ENCODE results near the gene TMEM201.
A peak's percentile ranks its signal among the peaks of the same experiment; 100 is the strongest.

TMEM201 gene

GRCh38 chr1:9651565-9652378, 63.1 kb downstream of the TMEM201 start, which contains the start of gene PIK3CD:
Gene PIK3CD (plus strand): TSS chr1:9651731. CDS start chr1:9710456, 58,725 bp downstream.
- H3K27me3 Mint-ChIP-seq (ENCODE audit: low read depth): peaks cover 77% of the 10 kb centered on the region
- H3K9me3 Mint-ChIP-seq: no peaks in the 10 kb centered on the region
- H3K36me3 Mint-ChIP-seq (ENCODE audit: low read depth): no peaks in the 10 kb centered on the region
- peak within 1 kb of the TSS; percentile 84 to 89 (median 88) for H3K4me3 Mint-ChIP-seq
- H3K27ac Mint-ChIP-seq: no peak within 1 kb of the TSS
- TF ChIP-seq CTCF (IDR thresholded peaks at IDR 0.05; ENCODE audit: unreplicated experiment in 3 of 3): no peak
- peaks cover 13% of the 10 kb centered on the region for H3K4me1 Mint-ChIP-seq

- no peaks in the 10 kb centered on the region for H3K9me3 Mint-ChIP-seq
Measured at GRCh38 chr1:9652379-9653209, 63.9 kb downstream of the TMEM201 start.

GRCh38 chr1:9653210-9653490, 64.4 kb downstream of the TMEM201 start:
- no peak overlapping the region for H3K27ac Mint-ChIP-seq
- no peak for TF ChIP-seq CTCF (IDR thresholded peaks at IDR 0.05; ENCODE audit: unreplicated experiment in 3 of 3)
- H3K27me3 Mint-ChIP-seq (ENCODE audit: low read depth): peaks cover 89% of the 10 kb centered on the region
- peak overlapping the region; percentile 49 to 69 (median 55) for H3K4me3 Mint-ChIP-seq
- H3K9me3 Mint-ChIP-seq: no peaks in the 10 kb centered on the region
- H3K4me1 Mint-ChIP-seq: peaks cover 13% of the 10 kb centered on the region
- no peaks in the 10 kb centered on the region for H3K36me3 Mint-ChIP-seq (ENCODE audit: low read depth)

More at GRCh38 chr1:9652379-9653209, 63.9 kb downstream of the TMEM201 start:
- no peak overlapping the region for H3K27ac Mint-ChIP-seq
- H3K27me3 Mint-ChIP-seq (ENCODE audit: low read depth): peaks cover 86% of the 10 kb centered on the region
- no peaks in the 10 kb centered on the region for H3K36me3 Mint-ChIP-seq (ENCODE audit: low read depth)
- TF ChIP-seq CTCF (IDR thresholded peaks at IDR 0.05; ENCODE audit: unreplicated experiment in 3 of 3): no peak
- H3K4me3 Mint-ChIP-seq: peak overlapping the region; percentile 49 to 69 (median 57)
- H3K4me1 Mint-ChIP-seq: peaks cover 13% of the 10 kb centered on the region

GRCh38 chr1:9653491-9654050, 64.9 kb downstream of the TMEM201 start:
- no peaks in the 10 kb centered on the region for H3K36me3 Mint-ChIP-seq (ENCODE audit: low read depth)
- H3K27ac Mint-ChIP-seq: no peak overlapping the region

More at GRCh38 chr1:9653491-9654050, 64.9 kb downstream of the TMEM201 start:
- no peaks in the 10 kb centered on the region for H3K9me3 Mint-ChIP-seq
- H3K27me3 Mint-ChIP-seq (ENCODE audit: low read depth): peaks cover 85% of the 10 kb centered on the region
- H3K4me1 Mint-ChIP-seq: peaks cover 10% of the 10 kb centered on the region
- TF ChIP-seq CTCF (IDR thresholded peaks at IDR 0.05; ENCODE audit: unreplicated experiment in 3 of 3): no peak
- peak overlapping the region; percentile 49 to 69 (median 55) for H3K4me3 Mint-ChIP-seq
